ENCODE measurements around the gene ZSCAN2. TPM values are rescaled to one million over a fixed set of nuclear protein-coding genes. Genes with fewer than 3 reads are reported as not detected.
A peak's percentile ranks its signal among the peaks of the same experiment; 100 is the strongest.

The ZSCAN2 gene
- total and polyA plus RNA-seq, 2 donors from 2014 or later = 10.3 to 11.4 TPM

GRCh38 chr15:84648539-84648938 lies 47.7 kb downstream of the ZSCAN2 start:
- peaks cover 7 to 56% (median 48%) of the 10 kb centered on the region in 3 donors for H3K36me3 ChIP-seq (ENCODE audit: control insufficient read depth in 2 of 3, insufficient read depth in 3 of 3, low read length in 3 of 3)
- H3K9me3 ChIP-seq (ENCODE audit: control insufficient read depth in 2 of 3, insufficient read depth in 1 of 3, low read length in 3 of 3) = no peaks in the 10 kb centered on the region
- H3K27ac ChIP-seq (ENCODE audit: low read depth in 2 of 2, low read length in 2 of 2) = no peak overlapping the region
- intact Hi-C loops (cut with DNase I) = no loop called here
- FAIRE-seq (no peak), DNase-seq (no peak)
- H3K4me1 ChIP-seq (ENCODE audit: control insufficient read depth in 2 of 3, insufficient read depth in 2 of 3, low read depth in 1 of 3, low read length in 3 of 3) = peaks cover 0 to 17% (median 4%) of the 10 kb centered on the region in 3 donors
- TF ChIP-seq, protein P1, sequence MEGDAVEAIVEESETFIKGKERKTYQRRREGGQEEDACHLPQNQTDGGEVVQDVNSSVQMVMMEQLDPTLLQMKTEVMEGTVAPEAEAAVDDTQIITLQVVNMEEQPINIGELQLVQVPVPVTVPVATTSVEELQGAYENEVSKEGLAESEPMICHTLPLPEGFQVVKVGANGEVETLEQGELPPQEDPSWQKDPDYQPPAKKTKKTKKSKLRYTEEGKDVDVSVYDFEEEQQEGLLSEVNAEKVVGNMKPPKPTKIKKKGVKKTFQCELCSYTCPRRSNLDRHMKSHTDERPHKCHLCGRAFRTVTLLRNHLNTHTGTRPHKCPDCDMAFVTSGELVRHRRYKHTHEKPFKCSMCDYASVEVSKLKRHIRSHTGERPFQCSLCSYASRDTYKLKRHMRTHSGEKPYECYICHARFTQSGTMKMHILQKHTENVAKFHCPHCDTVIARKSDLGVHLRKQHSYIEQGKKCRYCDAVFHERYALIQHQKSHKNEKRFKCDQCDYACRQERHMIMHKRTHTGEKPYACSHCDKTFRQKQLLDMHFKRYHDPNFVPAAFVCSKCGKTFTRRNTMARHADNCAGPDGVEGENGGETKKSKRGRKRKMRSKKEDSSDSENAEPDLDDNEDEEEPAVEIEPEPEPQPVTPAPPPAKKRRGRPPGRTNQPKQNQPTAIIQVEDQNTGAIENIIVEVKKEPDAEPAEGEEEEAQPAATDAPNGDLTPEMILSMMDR (IDR thresholded peaks at IDR 0.05; ENCODE audit: borderline replicate concordance, extremely low read depth, insufficient read depth) = no peak
- H3K27me3 ChIP-seq (ENCODE audit: control insufficient read depth, insufficient read depth, low read length) = no peaks in the 10 kb centered on the region
- H3K9ac ChIP-seq (ENCODE audit: low read length in 3 of 3) = no peak overlapping the region
- H3K4me3 ChIP-seq (ENCODE audit: low read length in 3 of 3) = no peak overlapping the region

DNA sequence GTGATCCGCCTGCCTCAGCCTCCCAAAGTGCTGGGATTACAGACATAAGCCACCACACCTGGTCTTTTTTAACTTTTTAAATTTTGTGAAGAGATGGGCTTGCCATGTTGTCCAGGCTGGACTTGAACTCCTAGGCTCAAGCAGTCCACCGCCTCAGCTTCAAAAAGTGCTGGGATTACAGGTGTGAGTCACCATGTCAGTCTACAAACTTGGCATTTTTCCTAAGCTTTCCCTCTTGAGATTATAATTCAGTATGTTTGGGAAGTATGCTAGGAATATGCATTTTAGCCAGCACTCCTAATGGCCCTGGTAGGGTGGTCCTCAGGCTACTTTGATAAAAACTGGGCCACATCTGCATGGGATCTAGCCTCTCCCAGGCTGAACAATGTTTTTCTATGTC lies 48.9 kb downstream of the ZSCAN2 start:
- H3K27me3 ChIP-seq (ENCODE audit: control insufficient read depth, insufficient read depth, low read length) = no peaks in the 10 kb centered on the region
- peaks cover 0 to 21% (median 5%) of the 10 kb centered on the region in 3 donors for H3K4me1 ChIP-seq (ENCODE audit: control insufficient read depth in 2 of 3, insufficient read depth in 2 of 3, low read depth in 1 of 3, low read length in 3 of 3)
- no peaks in the 10 kb centered on the region for H3K9me3 ChIP-seq (ENCODE audit: control insufficient read depth in 2 of 3, insufficient read depth in 1 of 3, low read length in 3 of 3)
- intact Hi-C loops (cut with DNase I) = no loop called here
- no peak overlapping the region for H3K27ac ChIP-seq (ENCODE audit: low read depth in 2 of 2, low read length in 2 of 2)
- H3K9ac ChIP-seq (ENCODE audit: low read length in 3 of 3) = no peak overlapping the region
- TF ChIP-seq, protein P1 (IDR thresholded peaks at IDR 0.05; ENCODE audit: borderline replicate concordance, extremely low read depth, insufficient read depth) = no peak
- DNase-seq (no peak), FAIRE-seq (no peak)
- H3K4me3 ChIP-seq (ENCODE audit: low read length in 3 of 3) = no peak overlapping the region
- H3K36me3 ChIP-seq (ENCODE audit: control insufficient read depth in 2 of 3, insufficient read depth in 3 of 3, low read length in 3 of 3) = peaks cover 7 to 56% (median 45%) of the 10 kb centered on the region in 3 donors

DNA sequence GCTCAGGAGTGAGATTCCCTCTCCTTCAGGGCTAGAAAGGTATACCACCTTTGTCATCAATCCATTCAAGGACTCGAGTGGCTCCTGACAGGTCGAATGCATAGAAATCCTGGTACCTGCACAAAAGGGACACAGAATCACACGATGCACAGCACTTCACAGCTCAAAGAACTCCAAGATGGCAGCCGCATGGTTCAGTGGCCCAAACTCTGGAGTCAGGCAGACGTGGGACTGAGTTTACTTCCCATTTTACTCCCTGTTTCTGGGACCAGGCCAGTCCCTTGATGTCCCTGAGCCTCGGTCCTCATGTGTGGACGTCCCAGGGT lies 52.7 kb downstream of the ZSCAN2 start:
- TF ChIP-seq, protein P1 (IDR thresholded peaks at IDR 0.05; ENCODE audit: borderline replicate concordance, extremely low read depth, insufficient read depth) = no peak
- Histone ChIP-seq H3K4me3 (ENCODE audit: low read length in 3 of 3) (peak overlapping the region; percentile 97 to 99 (median 99)), H3K36me3 (ENCODE audit: control insufficient read depth in 2 of 3, insufficient read depth in 3 of 3, low read length in 3 of 3) (peaks cover 4 to 23% (median 18%) of the 10 kb centered on the region in 3 donors), H3K9ac (ENCODE audit: low read length in 3 of 3) (peak overlapping the region; percentile 94 to 97 (median 96)), H3K9me3 (ENCODE audit: control insufficient read depth in 2 of 3, insufficient read depth in 1 of 3, low read length in 3 of 3) (no peaks in the 10 kb centered on the region), H3K4me1 (ENCODE audit: control insufficient read depth in 2 of 3, insufficient read depth in 2 of 3, low read depth in 1 of 3, low read length in 3 of 3) (peaks cover 0 to 31% (median 11%) of the 10 kb centered on the region in 3 donors), H3K27me3 (ENCODE audit: control insufficient read depth, insufficient read depth, low read length) (no peaks in the 10 kb centered on the region), H3K27ac (ENCODE audit: low read depth in 2 of 2, low read length in 2 of 2) (peak overlapping the region; percentile 78 to 93)
- intact Hi-C loops (cut with DNase I) = no loop called here
- FAIRE-seq = no peak
- no peak for DNase-seq

Measured in kidney (tissue), 14 donors.